C4-2B (cell line): ENCODE measurements around the gene PLCL2.

Source experiments
- ZFX ChIP-seq: fragments of 450-650 bp; IDR thresholded peaks from 2 replicates; pipeline ENCODE4 v1.6.1; 2017
- TF ChIP-seq, protein P1 (sequence below): fragments of 450-650 bp; conservative IDR thresholded peaks from 2 replicates; pipeline ENCODE4 v1.5.1; 2017; ENCODE audit warnings: mild to moderate bottlenecking

GRCh38 chr3:16896094-16896627 lies 11.4 kb downstream of the PLCL2 start:
- TF ChIP-seq, protein P1, sequence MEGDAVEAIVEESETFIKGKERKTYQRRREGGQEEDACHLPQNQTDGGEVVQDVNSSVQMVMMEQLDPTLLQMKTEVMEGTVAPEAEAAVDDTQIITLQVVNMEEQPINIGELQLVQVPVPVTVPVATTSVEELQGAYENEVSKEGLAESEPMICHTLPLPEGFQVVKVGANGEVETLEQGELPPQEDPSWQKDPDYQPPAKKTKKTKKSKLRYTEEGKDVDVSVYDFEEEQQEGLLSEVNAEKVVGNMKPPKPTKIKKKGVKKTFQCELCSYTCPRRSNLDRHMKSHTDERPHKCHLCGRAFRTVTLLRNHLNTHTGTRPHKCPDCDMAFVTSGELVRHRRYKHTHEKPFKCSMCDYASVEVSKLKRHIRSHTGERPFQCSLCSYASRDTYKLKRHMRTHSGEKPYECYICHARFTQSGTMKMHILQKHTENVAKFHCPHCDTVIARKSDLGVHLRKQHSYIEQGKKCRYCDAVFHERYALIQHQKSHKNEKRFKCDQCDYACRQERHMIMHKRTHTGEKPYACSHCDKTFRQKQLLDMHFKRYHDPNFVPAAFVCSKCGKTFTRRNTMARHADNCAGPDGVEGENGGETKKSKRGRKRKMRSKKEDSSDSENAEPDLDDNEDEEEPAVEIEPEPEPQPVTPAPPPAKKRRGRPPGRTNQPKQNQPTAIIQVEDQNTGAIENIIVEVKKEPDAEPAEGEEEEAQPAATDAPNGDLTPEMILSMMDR = no peak
- no peak for TF ChIP-seq ZFX
